ENCODE results near the gene UMAD1. TPM values are rescaled to one million over a fixed set of nuclear protein-coding genes. Genes with fewer than 3 reads are reported as not detected.
"Not testable (repeated sequence)": the region's sequence is repeated elsewhere in the genome, so short reads cannot be mapped to it uniquely, and the experiment has no call there.

Gene UMAD1
- total and polyA plus RNA-seq, 7 donors, result 8.7 to 51.1 (median 15.6) TPM

DNA sequence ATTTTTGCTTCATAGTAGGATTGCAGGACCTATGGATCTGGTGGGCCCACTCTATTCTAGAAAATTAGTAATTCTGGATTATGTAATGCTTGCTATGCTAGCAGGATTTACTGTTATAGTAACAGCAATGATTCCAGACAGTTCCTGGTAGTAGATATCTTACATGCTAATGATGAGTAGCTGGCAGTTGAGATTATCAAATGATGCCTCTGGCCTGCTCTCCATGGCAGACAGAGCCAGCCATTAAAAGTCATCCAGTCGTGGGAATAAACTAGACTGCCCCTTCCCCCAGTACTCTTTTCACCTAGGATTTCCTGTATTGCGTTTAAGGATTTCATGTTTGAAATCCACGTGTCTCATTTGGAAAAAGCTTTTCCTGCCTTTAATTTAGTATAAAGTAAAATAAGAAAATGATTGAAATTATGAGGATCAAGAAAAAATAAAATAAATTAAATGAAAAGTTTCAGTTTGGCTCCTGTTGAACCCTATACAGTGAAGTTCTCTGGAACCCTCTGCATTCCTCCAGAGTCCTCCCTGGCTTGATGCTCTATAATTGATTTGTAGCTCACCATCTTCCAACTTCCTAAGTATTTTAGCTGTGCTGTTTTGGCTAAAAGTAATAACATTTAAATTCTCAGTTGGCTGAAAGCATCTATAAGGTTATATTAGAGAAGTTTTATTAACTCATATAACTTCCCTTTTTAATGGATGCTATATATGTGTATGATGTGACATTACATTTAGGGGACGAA lies 14.6 kb downstream of the UMAD1 start:
- no peak overlapping the region for H3K27ac ChIP-seq
- no peaks in the 10 kb centered on the region for H3K27me3 ChIP-seq
- peaks cover 0 to 4% (median 0%) of the 10 kb centered on the region in 4 donors for H3K4me1 ChIP-seq
- no peaks in the 10 kb centered on the region for H3K36me3 ChIP-seq
- TF ChIP-seq POLR2A (IDR thresholded peaks at IDR 0.05) (no peak), EP300 (IDR thresholded peaks at IDR 0.05) (no peak), POLR2AphosphoS5 (IDR thresholded peaks at IDR 0.05) (no peak)
- TF ChIP-seq, protein P1, sequence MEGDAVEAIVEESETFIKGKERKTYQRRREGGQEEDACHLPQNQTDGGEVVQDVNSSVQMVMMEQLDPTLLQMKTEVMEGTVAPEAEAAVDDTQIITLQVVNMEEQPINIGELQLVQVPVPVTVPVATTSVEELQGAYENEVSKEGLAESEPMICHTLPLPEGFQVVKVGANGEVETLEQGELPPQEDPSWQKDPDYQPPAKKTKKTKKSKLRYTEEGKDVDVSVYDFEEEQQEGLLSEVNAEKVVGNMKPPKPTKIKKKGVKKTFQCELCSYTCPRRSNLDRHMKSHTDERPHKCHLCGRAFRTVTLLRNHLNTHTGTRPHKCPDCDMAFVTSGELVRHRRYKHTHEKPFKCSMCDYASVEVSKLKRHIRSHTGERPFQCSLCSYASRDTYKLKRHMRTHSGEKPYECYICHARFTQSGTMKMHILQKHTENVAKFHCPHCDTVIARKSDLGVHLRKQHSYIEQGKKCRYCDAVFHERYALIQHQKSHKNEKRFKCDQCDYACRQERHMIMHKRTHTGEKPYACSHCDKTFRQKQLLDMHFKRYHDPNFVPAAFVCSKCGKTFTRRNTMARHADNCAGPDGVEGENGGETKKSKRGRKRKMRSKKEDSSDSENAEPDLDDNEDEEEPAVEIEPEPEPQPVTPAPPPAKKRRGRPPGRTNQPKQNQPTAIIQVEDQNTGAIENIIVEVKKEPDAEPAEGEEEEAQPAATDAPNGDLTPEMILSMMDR (IDR thresholded peaks at IDR 0.05), result no peak
- H3K4me3 ChIP-seq, result no peak overlapping the region
- H3K9me3 ChIP-seq, result no peaks in the 10 kb centered on the region
- DNase-seq, result no peak
- WGBS, 2 donors, result 86 to 88% methylated on average over 4 of the region's 4 CpGs
- intact Hi-C loops (cut with DNase I), result no loop called here

DNA sequence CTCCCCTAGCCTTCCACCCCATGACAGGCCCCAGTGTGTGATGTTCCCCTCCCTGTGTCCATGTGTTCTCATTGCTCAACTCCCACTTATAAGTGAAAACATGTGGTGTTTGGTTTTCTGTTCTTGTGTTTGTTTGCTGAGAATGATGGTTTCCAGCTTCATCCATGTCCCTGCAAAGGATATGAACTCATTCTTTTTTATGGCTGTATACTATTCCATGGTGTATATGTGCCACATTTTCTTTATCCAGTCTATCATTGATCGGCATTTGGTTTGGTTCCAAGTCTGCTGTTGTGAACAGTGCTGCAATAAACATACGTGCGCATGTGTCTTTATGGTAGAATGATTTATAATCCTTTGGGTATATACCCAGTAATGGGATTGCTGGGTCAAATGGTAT lies 15.9 kb downstream of the UMAD1 start:
- WGBS, 2 donors, result 96 to 98% methylated on average over 3 of the region's 3 CpGs
- H3K27me3 ChIP-seq; H3K36me3 ChIP-seq; H3K4me3 ChIP-seq; intact Hi-C loops (cut with DNase I); H3K27ac ChIP-seq; H3K9me3 ChIP-seq; DNase-seq; H3K4me1 ChIP-seq: not testable (repeated sequence)

DNA sequence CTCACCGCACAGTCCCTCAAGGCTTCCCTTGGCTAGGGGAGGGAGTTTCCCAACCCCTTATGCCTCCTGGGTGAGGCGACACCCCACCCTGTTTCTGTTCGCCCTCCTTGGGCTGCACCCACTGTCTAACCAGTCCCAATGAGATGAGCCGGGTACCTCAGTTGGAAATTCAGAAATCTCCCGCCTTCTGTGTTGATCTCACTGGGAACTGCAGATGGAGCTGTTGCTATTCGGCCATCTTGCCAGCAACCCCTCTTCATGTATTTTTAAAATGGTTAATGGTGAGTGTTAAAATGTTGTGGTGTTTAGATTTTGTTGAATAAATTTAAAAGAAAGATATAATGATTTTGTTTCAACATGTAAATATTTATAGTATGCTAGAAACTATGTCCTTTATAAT lies 22.0 kb downstream of the UMAD1 start:
- Histone ChIP-seq H3K27ac (no peak overlapping the region), H3K4me3 (no peak overlapping the region), H3K4me1 (no peaks in the 10 kb centered on the region), H3K27me3 (no peaks in the 10 kb centered on the region), H3K9me3 (no peaks in the 10 kb centered on the region), H3K36me3 (no peaks in the 10 kb centered on the region)
- TF ChIP-seq, protein P1 (IDR thresholded peaks at IDR 0.05), result no peak
- TF ChIP-seq POLR2A (IDR thresholded peaks at IDR 0.05) (no peak), POLR2AphosphoS5 (IDR thresholded peaks at IDR 0.05) (no peak), EP300 (IDR thresholded peaks at IDR 0.05) (no peak)
- no peak for DNase-seq
- intact Hi-C loops (cut with DNase I), result no loop called here
- WGBS, 2 donors, result 91 to 93% methylated on average over 6 of the region's 6 CpGs

DNA sequence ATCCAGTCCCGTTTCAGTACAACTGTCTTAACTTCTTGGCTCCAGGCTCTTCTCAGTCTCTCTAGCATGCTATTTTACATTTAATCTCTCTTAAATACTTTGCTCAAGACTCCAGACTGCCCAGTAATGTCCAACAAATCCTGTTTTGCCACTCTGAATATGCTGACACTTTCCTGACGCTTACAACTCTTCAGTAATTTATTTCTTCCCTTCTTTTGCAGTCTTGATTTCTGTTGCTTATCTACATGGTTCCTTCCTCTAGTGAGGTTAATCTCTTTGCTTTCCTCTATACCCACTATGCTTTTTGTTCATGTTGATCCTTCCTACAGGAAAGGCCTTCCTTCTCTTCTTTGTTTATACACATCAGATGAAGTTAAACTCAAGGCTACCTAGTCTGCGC lies 23.7 kb downstream of the UMAD1 start:
- 87 to 88% methylated on average over 3 of the region's 3 CpGs for WGBS, 2 donors
- intact Hi-C loops (cut with DNase I), result no loop called here
- H3K4me1 ChIP-seq, result no peaks in the 10 kb centered on the region

DNA sequence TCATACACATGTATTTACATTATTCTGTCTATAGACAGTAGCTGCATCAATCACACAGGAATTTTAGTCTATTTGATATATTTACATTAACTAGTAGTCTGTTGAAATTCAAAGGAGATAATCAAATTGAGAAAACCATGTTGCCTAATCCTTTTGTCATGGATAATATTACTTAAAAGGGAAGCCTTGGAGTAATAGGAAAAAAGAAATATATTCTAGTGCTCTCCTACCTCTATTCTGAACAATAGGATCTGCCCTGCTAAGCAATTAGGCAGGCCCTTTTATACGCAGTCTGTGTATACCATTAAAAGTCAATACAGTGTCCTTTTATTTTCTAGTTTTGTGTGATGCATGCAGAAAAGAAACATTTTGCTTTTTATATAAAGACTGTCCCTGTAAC lies 24.5 kb downstream of the UMAD1 start:
- H3K27me3 ChIP-seq, result no peaks in the 10 kb centered on the region

More for the DNA sequence above, 23.7 kb downstream of the UMAD1 start:
- H3K27ac ChIP-seq, result no peak overlapping the region
- no peak for DNase-seq
- no peaks in the 10 kb centered on the region for H3K9me3 ChIP-seq
- TF ChIP-seq POLR2A (IDR thresholded peaks at IDR 0.05), result no peak
- TF ChIP-seq, protein P1 (IDR thresholded peaks at IDR 0.05), result no peak
- H3K27me3 ChIP-seq, result no peaks in the 10 kb centered on the region
- no peak overlapping the region for H3K4me3 ChIP-seq
- H3K36me3 ChIP-seq, result no peaks in the 10 kb centered on the region

More for the DNA sequence above, 24.5 kb downstream of the UMAD1 start:
- Histone ChIP-seq H3K9me3 (no peaks in the 10 kb centered on the region), H3K36me3 (no peaks in the 10 kb centered on the region), H3K27ac (no peak overlapping the region), H3K4me1 (no peaks in the 10 kb centered on the region), H3K4me3 (no peak overlapping the region)
- no peak for DNase-seq
- WGBS, 2 donors, result 90 to 95% methylated on average over 1 of the region's 1 CpG
- TF ChIP-seq POLR2A (IDR thresholded peaks at IDR 0.05) (no peak), EP300 (IDR thresholded peaks at IDR 0.05) (no peak), POLR2AphosphoS5 (IDR thresholded peaks at IDR 0.05) (no peak)
- TF ChIP-seq, protein P1 (IDR thresholded peaks at IDR 0.05), result no peak
- intact Hi-C loops (cut with DNase I), result no loop called here

All from sigmoid colon (tissue), 7 donors.